T47D (cell line): ENCODE results near the gene GLTP.

Experiments
- DNase-seq, 2 experiments: peaks; one replicate each; pipeline versions ENCODE4 v3.0.0 to v3.0.0-alpha.2; 2011 to 2012; ENCODE audit warnings: low read depth in 1 of 2, low spot score in 1 of 2
- JUND ChIP-seq: IDR thresholded peaks from 2 replicates; pipeline ENCODE4 v1.6.1; 2012; ENCODE audit warnings: low read depth
- in situ Hi-C: cut with HindIII; loops from 2 replicates; pipeline ENCODE4 v1.10.0; 2016; ENCODE audit warnings: low sequenced_read_pairs, low pct_unique_long_range_greater_than_20kb

The GLTP gene

DNA sequence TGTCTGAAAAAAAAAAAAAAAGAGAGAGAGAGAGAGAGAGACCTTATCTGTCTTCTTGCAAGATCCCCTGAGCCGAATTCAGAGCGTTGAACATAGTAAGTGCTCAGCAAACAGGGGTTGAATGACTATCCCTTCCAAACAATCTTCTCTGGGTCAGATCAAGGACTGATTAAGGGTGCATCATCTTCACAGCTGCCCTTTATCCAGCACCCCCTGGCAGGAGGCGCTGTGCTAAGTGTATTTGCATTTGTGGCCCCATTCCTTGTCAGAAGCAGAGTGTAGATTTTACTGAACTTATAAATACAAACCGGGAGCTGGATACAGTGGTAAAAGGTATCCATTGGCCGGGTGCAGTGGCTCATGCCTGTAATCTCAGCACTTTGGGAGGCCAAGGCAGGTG is 38.3 kb downstream of the GLTP start:
- DNase-seq = no peak
- TF ChIP-seq JUND = no peak
- in situ Hi-C loops = no loop called here

DNA sequence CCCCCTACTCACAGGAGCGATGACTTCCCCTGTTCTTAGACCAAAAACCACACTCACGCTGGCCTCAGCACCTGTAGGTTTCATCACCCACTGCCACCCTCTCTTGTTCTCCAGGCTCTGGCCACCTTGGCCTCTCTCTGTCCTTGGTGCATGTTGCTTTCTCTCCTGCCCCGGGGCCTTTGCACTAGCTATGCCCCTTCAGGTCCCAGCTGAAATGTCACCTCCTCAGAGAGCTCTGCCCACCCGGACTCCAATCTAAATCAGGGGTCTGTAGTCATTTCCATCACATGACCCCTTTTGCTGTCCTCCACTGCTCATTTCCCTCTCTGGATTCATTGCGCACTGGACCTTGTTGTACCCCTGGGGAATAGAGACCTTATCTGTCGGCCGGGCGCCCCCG is 39.0 kb downstream of the GLTP start:
- TF ChIP-seq JUND = no peak
- in situ Hi-C loops = no loop called here
- DNase-seq = no peak

GRCh38 chr12:109840305-109841074 is 39.9 kb downstream of the GLTP start:
- TF ChIP-seq JUND = no peak
- DNase-seq = peak in 1 of 2 experiments; percentile 54
- in situ Hi-C loops = no loop called here

DNA sequence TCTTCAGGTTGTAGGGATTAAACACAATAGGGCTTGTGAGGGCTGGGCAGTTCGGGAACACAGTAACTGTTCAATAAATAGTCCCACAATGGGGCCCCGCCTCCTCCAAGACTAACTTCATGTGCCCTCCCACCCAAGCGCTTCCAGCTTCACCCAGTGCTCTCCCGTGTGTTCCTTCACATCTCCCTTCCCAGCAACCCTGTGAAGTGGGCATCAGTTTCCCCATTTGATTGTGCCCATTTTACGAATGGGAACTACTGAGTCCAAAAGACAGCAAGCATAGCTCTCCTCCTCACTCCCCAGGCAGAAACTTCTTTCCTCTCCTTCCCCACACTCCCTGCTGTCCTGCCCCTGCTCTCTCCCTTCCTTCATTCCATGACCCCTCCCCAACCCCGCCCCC is 40.9 kb downstream of the GLTP start:
- DNase-seq = no peak
- no peak for TF ChIP-seq JUND
- in situ Hi-C loops = no loop called here

- TF ChIP-seq JUND = no peak
- DNase-seq = no peak
- in situ Hi-C loops = no loop called here
Observed at GRCh38 chr12:109836916-109837315, 43.4 kb downstream of the GLTP start.

- no peak for TF ChIP-seq JUND
- in situ Hi-C loops = no loop called here
- no peak for DNase-seq
Observed at GRCh38 chr12:109835827-109836226, 44.5 kb downstream of the GLTP start.

- TF ChIP-seq JUND = no peak
- no peak for DNase-seq
- in situ Hi-C loops = no loop called here
Observed at GRCh38 chr12:109833307-109834189, 46.8 kb downstream of the GLTP start, which contains the start of gene TRPV4. Gene TRPV4 (minus strand): TSS chr12:109833398. CDS start chr12:109814796, 18,602 bp downstream.

DNA sequence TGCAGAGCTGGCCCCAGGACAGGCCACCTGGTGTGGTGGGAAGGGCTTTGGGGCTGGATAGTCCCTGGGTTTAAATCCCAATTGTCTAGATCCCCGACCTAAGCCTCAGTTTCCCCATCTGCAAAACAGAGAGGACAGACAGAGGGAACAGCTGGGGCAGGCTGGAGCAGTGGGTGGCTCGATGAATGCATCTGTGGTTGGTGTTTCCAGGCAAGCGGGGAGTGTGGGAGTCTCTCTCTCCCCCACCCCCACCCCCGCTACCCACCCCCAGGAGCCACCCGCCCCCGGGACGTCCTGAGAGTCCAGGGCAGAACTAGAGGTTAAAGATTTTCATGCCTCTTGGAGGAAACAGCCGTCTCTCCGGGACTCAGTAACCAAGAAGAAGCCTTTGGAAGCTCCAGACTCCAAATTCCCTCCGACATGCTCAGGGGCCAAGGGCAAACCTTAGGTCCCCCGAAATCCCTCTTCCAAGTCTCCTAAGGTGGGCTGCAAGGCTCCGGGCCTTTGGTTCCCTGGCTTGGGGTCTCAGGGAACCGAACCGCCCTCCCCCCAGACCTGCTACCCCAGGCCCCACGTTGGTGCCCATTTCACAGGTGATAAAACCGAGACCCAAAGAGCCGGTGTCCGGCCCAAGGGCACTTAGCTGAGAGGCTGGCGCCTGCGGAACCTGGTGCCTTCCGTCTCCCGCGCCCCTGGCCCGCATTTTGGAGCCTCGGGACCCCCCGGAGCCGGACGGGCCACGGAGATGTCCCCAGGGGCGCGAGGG is 47.6 kb downstream of the GLTP start:
- DNase-seq = no peak
- TF ChIP-seq JUND = no peak
- in situ Hi-C loops = no loop called here

GRCh38 chr12:109831929-109832328 is 48.4 kb downstream of the GLTP start:
- in situ Hi-C loops = no loop called here
- no peak for TF ChIP-seq JUND
- DNase-seq = no peak

- in situ Hi-C loops = no loop called here
- DNase-seq = no peak
- no peak for TF ChIP-seq JUND
Observed at GRCh38 chr12:109831365-109831764, 49.0 kb downstream of the GLTP start.

DNA sequence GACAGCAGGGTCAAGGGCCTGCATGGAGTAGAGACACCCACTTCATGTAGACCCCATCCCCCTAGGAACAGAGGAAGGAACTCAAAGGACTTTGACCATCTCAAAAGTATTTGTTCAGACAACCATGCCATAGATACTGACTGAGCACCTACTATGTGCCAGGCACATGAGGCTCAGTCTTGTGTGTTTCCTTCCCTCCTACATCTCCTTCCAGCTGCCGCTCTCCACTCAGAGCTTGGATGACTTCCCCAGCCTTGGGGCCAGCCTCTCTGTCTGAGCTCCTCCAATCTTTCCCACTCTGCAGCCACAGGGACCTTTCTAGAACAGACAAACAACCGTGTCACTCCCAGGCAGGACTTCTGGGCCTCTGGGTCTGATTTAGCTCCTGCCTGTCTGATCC is 49.6 kb downstream of the GLTP start:
- TF ChIP-seq JUND = no peak
- in situ Hi-C loops = no loop called here
- DNase-seq = no peak

GRCh38 chr12:109830267-109830666 is 50.1 kb downstream of the GLTP start:
- in situ Hi-C loops = no loop called here
- DNase-seq = no peak
- no peak for TF ChIP-seq JUND
